22Rv1 (cell line): ENCODE data around the gene DRP2.

ENCODE experiments used
- H3K27ac ChIP-seq: fragments of 450-650 bp; 2 replicates; pipeline ENCODE4 v1.5.1; 2017
- ZFX ChIP-seq: fragments of 450-650 bp; IDR thresholded peaks from 2 replicates; pipeline ENCODE4 v1.6.1; 2017; ENCODE audit warnings: antibody characterized with exemption, borderline replicate concordance
- TF ChIP-seq, protein P1 (sequence below): fragments of 450-650 bp; IDR thresholded peaks from 2 replicates; pipeline ENCODE4 v1.5.1; 2017; ENCODE audit warnings: mild to moderate bottlenecking

DRP2 gene

DNA sequence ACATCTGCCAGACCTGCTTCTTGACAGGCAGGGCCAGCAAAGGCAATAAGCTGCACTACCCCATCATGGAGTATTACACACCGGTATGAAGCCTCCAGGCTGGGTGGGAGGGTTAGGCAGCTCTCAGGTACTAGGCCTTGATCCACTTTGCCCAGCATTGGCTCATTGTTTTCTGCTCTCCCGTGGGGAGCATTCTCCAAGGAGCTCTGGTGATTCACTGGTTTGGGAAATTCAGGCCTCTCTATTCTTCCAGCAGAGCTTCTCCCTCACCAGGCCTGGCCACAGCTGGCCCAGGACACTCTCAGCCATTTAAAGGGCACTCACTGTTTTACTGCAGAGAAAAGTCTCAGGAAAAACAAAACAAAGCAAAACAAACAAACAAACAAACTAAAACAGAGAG, 33.0 kb downstream of the DRP2 start:
- TF ChIP-seq, protein P1, sequence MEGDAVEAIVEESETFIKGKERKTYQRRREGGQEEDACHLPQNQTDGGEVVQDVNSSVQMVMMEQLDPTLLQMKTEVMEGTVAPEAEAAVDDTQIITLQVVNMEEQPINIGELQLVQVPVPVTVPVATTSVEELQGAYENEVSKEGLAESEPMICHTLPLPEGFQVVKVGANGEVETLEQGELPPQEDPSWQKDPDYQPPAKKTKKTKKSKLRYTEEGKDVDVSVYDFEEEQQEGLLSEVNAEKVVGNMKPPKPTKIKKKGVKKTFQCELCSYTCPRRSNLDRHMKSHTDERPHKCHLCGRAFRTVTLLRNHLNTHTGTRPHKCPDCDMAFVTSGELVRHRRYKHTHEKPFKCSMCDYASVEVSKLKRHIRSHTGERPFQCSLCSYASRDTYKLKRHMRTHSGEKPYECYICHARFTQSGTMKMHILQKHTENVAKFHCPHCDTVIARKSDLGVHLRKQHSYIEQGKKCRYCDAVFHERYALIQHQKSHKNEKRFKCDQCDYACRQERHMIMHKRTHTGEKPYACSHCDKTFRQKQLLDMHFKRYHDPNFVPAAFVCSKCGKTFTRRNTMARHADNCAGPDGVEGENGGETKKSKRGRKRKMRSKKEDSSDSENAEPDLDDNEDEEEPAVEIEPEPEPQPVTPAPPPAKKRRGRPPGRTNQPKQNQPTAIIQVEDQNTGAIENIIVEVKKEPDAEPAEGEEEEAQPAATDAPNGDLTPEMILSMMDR = no peak
- no peak for TF ChIP-seq ZFX
- H3K27ac ChIP-seq = no peak overlapping the region

DNA sequence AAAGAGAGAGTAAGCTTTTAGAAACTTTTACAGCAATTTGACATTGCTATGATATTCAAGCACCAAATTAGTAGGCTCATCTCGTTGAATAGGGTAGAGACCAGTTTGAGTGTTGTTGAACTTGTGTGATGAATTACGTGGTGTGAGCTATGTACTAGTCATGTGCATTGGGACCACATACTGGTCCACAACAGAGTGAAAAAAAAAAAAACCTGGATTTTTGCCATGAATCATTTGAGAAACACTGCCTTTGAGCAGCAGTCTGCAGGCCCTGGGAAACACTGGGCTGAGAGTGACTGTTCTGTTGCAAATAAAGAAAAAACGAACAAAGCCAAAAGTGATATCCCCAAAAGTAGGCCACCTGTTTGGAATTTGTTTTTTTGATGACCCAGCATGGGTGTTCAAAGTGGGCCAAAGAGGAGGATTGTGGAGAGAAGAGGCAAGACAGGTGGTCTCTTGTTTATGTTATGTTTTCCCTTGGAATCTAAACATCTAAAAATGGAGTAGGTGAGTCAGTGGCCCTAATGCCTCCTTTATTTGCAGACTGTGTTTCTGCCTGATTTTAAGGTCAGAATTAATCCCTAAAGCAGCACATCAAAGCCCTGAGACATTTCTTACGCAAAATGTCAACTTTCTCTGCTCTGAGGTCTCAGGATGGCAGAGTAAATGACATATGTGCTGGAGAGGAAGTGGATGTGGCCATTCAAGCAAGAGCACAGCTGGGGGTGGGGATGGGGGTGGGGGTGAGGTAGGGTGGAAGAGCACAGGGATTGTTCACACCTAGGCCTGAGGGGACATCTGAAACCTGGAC, 38.1 kb downstream of the DRP2 start:
- TF ChIP-seq ZFX = no peak
- TF ChIP-seq, protein P1 = no peak
- H3K27ac ChIP-seq = no peak overlapping the region

DNA sequence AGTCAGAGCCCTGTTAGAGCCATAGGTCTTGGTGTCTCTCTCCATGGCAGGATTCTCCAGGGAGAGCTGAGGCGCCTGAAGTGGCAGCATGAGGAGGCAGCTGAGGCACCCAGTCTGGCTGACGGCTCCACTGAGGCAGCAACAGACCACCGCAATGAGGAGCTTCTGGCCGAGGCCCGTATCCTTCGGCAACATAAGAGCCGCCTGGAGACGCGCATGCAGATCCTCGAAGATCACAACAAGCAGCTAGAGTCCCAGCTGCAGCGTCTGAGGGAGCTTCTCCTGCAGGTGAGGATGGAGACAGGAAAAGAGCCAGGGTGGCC, 38.6 kb downstream of the DRP2 start:
- no peak overlapping the region for H3K27ac ChIP-seq
- TF ChIP-seq ZFX = no peak
- TF ChIP-seq, protein P1 = no peak

DNA sequence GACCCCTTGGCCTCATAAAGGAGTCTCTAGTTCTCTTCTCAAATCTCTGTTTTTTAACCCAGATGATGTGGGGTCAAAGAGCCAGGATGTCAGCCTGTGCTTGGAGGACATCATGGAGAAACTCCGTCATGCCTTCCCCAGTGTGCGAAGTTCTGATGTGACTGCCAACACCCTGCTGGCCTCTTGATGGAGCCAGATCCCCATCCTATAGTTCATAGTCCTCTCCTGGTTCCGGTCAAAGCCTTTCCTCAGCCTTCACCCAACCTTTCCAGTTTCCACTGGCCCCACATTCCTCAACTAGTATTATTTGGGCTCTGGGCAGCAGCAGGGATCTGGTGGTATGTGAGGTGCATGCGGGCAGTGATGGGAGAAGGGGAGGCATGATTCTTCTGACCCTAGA, 40.8 kb downstream of the DRP2 start:
- H3K27ac ChIP-seq = no peak overlapping the region
- TF ChIP-seq, protein P1 = peak; percentile 27
- TF ChIP-seq ZFX = no peak

DNA sequence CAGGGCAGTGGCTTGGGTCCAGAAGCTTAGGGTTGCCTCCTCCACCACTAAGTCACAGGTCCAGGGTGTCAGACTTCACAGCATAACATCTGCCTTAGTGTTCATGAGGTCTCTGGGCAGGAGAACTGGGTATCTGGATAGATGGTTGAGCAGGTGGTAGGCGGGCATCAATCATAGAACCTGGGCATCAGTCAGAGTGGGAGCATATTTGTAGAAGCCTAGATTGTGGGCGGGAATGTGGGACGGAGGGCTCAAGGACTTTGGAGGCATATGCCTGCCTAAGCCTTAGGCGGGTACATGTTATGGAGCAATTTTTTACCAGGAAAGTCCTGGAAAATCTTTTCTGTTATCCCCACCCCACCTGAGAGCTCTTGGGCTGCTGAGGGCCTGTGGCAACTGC, 43.0 kb downstream of the DRP2 start:
- H3K27ac ChIP-seq = no peak overlapping the region
- no peak for TF ChIP-seq ZFX
- TF ChIP-seq, protein P1 = no peak

DNA sequence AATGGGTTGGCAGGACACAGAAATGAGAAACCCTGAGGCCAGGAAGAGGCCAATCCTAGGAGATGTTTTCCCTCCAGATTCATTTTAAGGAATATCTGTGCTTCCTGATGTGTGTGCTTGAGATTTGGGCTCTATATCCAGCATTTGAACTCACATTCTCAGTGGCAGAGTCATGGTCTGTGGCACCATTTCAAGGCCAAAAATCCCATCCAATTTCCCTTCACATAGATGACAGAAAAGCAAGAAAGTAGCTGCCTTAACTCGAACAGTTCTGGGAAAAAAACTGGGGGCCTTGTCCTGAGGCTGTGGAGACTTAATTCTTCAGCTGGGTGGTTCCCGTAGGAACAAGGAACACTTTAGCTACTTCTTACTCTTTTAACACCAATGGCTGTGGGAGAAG, 44.2 kb downstream of the DRP2 start:
- no peak overlapping the region for H3K27ac ChIP-seq
- no peak for TF ChIP-seq ZFX
- TF ChIP-seq, protein P1 = no peak

DNA sequence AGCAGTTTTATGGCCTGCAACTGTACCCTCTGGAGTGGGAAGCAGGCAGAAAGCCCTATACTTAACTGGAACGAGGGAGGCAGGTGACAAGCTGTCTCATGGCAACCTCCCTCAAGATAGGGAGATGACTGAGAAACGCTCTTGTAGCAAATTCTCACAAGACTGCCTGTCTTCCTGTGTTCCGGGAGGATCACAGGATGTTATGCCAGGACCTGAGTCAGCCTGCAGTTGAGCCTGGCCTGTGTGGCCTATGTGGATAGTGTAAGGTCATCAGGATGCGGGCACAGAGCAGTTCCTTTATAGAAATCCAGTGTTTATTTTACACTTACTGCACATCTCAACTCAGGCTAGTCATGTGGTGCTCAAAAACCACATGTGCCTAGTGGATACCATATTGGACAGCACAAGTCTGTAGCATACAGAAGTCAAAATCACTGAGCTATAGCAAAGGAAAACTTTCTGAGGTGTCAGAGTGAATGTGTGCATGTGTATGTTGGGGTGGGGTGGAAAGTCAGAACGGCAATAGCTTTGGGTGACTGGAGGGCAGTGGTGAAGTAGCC, 46.4 kb downstream of the DRP2 start:
- H3K27ac ChIP-seq = no peak overlapping the region
- TF ChIP-seq ZFX = no peak
- TF ChIP-seq, protein P1 = no peak
